HS-27A (cell line): ENCODE measurements around the gene BLTP2.
"Not testable (repeated sequence)": the region's sequence is repeated elsewhere in the genome, so short reads cannot be mapped to it uniquely, and the experiment has no call there.

Experiments used
- DNase-seq: peaks from one replicate; pipeline ENCODE4 v3.0.0-alpha.2; 2012; ENCODE audit warnings: low read depth, missing footprints

BLTP2 gene

DNA sequence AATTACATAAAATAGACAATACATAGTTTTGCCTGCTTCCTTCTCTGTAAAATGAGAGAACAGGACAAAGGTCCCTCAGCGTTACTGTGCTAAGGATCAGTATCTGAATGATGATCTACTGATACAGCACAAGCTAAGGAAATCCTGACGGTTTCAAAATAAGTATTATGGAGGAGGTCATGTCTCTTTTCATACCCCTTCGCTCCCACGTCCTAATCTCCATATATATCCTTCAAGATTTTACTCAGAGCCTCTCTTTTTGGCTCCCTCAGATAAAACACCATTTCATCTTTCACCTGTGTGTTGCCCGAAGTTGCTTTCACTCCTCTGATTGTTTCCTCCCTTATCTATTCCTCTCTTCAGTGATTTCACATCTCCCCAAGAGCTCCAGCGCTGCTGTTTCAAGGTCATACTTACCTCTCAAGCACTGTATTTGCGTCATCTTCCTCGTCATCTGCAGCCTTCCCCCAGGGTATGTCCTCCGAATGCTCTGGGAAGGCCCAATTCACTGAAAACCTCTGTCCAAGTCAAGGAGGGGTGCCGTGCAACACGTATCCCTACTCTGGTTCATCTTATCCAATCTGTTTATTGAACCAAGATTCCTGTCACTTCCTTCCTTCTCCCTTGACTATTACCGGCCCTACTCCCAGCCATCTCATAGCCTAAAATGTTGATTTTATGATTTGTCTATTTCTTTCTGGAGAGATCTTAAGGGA, 1.2 kb upstream of the BLTP2 start:
- DNase-seq = no peak

DNA sequence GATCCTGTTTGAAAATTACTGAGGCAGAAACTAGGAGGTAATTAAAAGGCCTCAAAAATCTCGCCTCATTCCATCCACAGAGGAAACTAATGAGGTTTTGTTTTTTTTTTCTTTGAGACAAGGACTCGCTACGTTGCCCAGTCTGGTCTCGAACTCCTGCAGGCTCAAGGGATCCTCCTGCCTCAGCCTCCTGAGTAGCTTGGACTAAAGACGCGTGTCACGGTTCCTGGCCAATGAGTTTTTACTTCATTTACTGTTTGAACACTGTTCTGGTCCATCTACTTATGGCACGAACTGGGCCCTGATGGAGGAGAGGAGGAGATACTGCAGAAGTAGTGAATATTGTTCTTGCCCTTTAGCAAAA, 600 bp upstream of the BLTP2 start:
- no peak for DNase-seq

DNA sequence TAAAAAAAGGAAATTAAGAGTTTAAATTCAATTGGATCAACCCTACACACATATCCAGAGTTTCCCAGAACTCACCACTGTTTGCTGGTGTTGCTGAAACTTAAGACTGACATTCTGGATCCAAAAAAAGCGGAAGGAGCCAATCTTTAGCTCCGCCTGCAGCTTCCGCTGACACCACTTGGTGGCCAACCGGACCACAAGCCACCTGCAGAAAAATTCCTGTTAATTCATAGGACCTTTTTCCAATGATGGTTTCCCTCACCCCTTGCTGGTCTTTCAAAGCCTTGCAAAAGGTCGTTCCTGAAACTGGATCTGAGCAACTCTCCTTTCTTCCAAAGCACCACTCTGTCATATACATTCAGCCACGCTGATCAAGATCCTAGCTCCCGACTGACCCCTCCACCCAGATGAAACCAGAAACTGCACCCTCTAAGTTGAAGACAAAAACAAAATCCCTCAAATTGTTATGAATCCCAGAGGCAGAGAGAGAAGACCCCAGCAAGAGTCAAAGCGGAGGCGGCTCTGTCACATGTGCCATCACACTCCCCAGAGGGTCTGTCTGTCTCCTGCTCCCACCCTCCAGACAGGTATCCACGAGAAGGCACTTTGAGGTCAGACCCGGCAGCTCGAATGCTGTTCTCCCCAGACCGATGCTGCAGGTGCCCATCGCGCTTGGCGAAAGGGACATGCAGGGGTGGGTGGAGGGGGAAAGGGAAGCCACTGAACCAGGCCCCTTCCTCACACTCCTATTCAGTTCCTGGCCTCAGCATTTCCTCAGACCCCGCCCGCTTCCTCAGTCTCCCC, 773 bp downstream of the BLTP2 start:
- DNase-seq = no peak

DNA sequence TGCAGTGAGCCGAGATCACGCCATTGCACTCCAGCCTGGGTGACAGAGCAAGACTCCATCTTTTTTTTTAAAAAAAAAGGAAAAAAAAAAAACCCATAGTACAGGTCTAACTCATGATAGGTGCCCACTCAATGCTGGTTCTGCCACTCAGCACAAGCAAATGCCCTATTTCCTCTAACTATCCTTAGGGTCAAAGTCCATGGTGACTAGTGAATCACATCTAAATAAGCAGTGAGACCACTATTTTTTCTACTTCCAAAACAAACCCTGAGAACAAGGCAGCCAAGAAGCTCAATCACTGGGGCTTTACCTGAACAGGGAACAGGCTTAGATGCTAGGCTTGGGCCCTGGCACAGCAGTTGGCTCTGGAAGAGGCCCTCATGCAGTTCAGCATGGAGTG, 3.4 kb downstream of the BLTP2 start:
- no peak for DNase-seq

DNA sequence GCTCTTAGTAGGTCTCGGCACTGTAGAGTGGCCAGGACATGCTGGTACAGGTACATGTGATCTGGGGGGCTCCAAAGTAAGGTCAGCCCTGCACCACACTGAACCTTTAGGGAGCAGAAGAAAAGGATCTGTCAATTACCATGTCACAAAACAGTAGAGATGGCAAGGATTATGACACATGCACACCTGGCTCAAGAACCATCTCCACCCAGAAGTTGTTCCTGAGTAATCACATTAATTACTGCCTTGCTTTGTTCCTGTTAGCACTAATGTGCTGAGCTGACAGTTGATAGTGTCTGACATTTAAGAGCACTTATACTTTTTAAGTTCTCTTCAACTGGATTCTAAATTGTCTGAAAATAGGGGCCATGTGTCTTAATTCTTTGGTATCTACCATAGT, 9.5 kb downstream of the BLTP2 start:
- no peak for DNase-seq

DNA sequence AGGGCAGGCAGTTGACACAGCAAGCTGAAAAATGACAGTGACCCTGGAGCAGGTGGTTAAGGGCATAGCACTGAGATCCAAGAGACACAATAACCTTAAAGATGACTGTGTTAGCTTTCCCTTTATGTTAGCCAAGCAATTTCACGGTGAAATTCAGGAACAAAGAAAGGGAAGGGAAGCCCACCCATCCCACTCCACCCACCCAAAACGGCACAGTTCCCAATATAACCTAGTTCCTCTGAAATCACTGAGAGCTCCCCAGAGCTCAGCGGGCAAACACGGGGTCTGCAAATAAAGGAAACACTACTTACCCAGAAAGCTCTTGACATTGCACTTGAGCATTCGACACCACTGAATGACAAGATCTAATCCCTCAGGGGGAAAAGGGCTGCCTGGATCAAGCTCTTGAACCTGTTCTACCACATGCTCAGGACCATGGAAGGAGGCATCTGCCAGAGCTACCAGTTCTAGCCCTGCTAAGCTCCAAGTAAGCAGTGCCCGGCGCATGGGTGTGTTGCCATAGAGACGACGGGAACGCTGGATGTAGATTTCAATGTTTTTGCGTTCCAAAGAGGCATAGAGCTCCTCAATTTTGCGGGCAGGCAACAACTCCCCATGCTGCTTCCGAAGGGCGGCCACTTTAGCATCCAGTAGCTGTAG, 10.6 kb downstream of the BLTP2 start:
- no peak for DNase-seq

DNA sequence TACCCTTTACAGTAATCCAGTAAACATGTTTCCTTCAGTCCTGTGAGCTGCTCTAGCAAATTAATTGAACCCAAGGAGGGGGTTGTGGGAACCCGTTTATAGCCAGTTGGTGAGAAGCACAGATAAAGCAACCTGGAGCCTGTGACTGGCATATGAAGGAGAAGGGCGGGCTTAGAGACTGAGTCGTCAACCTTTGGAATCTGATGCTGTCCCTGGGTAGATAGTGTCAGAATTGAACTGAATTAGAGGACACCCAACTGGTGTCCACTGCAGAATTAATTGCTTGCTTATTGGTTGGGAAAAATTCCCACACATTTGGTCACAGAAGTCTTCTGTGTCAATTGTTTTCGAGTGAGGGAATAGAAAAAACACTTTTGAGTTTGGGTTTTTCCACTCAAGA, 18.1 kb downstream of the BLTP2 start:
- DNase-seq = no peak

DNA sequence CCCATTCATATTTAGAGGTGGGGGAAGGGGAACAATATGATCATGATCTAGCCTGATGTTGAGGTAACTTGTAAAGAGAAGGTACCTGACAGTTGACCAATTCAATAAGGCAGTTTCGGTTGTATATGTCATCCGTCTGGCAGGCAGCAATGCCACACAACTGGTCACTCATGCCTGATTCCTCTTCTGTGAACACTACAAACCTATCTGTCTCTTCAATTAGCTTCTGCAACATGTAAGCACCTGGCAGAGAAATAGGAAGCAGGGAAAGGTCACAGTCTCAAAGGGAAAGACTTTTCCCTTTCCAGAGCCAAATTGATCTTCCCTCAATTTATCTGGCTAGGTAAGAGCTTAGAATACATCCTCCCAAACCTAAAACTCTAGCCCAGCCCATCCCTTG, 20.8 kb downstream of the BLTP2 start:
- DNase-seq = no peak

DNA sequence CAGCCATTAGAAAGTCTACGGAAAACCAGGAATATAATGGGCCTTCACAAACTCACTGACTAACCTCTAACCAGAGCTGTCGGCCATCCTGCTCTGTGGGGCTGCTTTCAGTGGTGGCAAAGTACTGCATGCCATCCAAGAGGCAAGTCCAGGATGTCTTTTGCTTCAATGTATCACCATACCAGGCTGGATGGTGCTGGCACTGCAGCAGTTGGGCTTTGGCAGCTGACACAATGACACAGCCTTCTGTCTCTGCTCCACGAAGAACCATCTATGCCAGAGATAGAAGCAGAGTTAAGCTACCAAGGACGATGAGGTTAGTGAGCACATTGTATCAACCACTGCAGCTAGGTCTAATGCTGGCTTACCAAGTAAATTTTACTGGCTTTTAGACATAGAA, 21.3 kb downstream of the BLTP2 start:
- DNase-seq = no peak

DNA sequence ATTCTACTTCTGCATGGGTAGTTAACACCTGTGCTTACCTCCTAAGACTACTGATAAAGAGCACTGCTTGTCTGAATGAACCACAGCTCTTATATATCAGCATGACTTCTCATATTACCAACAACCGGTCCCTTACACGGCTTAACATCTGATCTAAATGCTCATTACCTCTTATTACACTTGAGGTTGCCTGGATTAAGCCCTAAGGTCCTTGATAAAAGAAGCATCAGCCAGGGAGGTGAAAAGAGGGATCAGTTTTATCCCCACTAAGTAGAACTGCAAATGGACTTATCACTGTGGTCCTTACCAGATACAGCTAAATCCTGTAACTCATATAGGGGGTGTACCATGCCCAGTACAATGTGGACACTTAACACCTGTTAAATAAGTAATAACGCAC, 22.8 kb downstream of the BLTP2 start:
- DNase-seq = no peak

DNA sequence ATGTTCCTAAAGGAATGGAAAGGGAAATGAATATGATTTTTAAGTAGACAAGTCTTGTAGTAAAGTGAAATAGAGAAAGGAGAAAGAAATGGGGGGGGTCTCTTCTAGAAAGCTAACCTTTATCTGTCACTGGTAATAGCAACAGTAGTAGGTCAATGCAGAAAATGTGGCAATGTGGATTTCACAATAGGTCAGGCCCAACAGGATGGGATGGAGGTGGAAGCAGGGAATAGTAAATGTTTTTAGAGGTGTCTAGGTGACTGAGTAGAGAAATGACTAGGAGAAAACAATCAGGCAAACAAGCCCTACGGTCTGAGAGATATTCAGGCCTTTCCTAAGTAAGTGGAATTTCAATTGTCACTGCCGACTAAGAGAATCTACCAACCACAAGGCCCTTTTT, 24.9 kb downstream of the BLTP2 start:
- DNase-seq = no peak

DNA sequence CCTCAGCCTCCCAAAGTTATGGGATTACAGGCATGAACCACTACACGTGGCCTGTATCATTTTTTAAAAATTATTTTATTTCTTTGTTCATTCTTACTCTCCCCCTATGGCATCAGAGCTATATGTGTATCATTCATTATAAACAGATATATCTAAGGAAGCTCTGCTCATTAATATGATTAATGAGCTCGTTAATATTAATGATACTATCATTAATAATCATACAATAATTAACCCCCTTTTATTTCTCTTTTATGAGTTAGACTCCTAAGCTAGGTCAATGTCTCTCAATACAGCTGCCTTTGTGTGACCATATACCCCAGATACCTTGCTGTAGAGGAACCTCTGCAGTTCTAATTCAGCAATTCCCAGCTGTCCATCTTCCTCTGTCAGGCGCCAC, 26.5 kb downstream of the BLTP2 start:
- DNase-seq = no peak

DNA sequence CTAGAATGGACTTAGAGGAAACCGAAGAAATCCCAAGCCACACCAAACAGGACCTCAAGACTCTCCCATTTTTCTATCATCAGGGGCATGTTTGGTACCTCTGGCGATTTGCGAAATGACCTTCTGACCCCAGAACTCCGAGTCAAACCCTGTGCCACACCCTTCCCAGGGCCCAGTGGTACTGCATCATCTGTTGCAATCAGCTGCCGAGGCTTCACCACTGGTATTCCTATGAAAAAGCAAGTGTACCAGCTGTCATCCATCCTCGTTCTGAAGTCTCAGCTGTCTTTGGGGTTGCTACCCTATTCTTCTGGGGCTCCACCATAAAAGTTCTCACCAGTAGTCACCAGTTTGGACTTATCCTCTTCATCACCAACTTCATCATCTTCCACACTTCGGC, 28.7 kb downstream of the BLTP2 start:
- DNase-seq = no peak

DNA sequence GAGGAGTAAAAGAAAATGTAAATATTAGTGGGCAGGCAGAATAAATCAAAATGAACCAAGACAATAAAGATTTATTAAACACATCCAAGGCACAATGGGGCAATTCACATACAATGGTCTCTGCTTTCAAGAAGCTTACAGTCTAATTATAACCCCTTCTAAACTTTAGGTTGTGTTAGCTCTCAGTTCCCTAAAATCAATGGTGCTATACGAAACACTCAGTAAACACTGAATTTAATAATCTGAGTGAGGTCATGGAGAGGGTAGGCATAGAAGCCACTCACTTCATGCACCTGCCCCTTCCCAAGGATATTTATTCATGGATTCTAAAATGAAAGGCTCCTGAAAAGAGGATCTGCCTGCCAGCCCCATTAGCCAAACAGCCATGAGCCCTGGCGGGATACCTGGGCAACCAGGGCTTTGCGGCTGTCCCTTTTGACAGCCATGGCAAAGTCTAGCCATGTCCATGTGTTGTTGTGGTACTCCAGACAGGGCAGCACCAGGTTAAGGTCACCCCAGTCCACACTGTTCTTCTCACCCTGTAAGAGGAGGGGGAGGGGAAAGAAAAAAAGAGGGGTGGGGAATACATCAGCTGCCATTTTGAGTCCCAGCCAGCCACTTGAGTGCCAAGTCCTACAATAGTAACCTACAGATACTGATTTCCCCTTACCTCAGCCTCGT, 29.6 kb downstream of the BLTP2 start:
- DNase-seq = no peak

DNA sequence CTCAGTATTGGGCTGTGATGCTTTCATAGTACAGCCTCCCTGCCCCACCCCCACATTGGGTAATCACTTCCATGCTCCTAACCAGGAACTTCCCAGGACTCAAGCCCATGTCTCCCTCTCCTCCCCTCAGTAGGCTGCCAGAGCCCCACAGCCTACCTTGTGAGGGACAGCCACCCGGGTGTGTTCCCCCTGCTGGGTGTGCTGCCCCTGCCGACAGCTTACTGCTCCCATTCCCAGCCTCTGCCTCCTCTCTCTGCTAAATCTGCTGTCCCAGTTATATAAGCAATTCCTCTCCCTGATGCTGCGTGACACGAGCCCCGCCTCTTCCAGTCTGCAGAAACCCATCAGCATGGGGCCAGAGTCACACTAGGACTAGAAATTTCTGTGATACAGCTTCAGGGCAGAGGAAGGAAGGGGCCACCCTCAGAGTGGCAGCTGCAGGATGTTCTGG, 31.0 kb downstream of the BLTP2 start, which contains the start of gene RSKR:
Gene RSKR, minus strand, starts transcription at position 255 of the 451 bp plus-strand sequence. Its CDS starts 24 bp downstream, at position 231.
- no peak for DNase-seq

DNA sequence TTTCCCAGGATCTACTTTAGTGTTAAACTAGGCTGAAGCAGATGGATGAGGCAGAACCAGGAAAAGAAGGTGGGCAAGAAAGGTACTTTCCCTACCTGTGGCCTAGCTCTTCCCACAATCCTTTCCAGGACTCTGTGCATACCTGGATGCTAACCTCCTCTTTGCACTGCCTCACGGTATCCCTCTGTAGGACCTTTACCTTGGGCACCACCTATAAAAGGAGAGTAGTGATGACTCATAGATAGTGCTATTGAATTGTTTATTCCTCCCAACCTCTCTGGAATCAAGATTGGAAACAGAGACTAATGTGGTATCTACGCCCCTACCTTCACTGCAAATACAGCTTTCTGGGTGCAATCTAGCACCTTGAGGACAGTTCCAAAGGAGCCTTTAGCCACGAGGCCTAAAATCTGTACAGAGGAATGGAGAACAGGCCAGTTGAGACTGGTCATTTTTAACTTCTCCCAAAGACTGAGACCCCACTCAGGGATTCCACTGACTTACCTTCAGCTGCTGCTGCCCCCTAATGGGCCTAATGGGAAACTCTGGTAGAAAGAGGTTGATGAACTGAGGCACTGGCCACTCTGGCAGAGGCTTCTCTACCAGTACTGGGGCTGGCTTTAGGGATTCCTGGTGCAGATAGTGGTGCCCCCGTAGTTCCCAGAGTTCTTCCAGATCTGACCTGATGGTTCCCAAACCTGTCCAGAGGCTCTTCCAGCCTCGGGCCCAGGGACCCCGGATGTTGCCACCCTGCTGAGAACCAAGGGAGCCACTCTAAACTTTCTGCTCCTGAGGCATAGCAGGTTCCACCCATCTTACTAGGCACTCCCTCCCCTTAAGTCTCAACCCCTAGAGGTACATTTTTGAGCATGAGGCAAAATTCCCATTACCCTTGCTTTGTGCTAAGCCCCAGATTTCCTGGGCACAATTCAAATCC, 31.8 kb downstream of the BLTP2 start:
- no peak for DNase-seq

DNA sequence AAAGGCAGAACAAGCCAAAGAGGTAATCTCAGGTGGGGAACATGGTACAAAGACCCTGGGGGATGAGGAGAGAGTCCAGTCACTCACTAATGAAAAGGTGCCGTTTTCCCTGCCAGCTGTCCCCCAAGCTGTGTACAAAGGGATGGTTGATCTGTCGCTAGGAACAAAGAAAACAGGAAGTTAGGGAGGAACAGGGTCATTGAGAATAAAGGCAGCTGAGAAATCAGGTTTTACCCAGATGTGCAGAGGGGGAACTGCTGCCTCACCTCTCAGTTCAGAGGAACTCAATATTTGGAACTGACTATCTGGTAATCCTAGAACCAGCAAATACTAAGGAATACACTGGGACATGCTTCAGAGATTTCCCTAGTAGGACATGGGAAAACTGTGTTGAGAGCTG, 32.4 kb downstream of the BLTP2 start:
- DNase-seq = no peak

DNA sequence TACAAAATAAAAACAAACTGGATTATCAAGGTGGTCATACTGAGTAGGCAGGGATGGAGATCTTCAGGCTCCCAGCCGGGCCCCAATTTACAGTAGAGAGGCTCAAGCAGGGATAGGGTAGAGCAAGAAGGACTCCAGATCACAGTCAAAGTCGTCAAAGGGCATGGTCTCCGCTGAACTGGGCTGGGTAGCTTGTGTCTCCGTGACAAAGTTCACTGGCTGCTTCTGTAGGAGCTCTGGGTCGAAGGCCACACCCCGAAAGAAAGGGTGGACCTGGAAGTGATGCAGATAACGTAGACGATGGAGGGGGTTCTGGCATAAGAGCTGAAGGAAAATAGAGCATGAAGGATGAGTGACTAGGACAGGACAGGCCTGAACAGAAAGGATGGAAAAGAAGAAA, 34.6 kb downstream of the BLTP2 start:
- DNase-seq = no peak

DNA sequence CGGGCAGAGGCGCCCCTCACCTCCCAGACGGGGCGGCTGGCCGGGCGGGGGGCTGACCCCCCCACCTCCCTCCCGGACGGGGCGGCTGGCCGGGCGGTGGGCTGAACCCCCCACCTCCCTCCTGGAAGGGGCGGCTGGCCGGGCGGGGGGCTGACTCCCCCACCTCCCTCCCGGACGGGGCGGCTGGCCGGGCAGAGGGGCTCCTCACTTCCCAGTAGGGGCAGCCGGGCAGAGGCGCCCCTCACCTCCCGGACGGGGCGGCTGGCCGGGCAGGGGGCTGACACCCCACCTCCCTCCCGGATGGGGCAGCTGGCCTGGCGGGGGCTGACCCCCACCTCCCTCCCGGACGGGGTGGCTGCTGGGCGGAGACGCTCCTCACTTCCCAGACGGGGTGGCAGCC, 40.9 kb downstream of the BLTP2 start:
- DNase-seq = not testable (repeated sequence)

DNA sequence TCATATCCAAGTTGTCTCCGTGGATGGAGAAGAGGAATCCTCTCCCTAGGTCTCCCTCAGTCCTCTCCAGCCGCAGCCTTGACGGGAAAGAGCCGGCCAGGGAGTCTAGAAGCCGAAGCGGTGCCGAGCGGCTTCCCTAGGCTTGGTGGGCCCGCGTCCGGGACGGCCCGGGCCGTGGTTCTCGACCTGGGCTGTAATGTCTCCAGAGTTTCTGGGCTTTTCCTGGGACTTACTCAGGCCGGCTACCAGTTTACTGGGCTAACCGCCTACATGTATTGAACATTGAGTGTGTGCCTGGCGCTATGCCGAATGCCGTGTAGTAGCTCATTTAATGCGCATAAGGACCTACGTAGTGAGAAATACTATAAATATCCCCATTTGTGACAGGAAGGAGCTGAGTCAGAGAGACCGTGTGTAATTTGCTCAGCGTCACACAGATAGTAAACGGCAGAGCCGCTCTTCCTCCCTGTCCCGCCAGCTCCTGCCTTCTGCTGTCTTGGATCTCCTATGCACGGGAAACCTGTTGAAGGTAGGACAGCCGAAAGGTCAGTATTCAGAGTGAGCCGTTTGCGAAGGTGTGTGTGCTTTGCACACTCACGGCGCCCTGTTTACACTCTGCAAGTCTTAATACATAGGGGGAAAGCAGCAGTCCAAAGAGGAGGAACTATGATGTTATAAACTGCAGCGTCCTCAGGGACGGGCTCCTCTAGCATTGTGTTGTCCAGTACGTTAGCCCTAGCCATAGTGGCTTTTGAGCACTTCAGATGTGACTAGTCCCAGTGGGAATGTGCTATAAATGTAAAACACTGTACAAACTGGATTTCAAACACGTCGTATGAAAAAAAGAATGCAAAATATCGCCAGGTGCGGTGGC, 45.4 kb downstream of the BLTP2 start:
- DNase-seq = peak; percentile 31
